Prostate gland (tissue), 2 donors: ENCODE results near the gene OGDH.

Experiments
- CTCF ChIP-seq, 4 experiments: fragments of 200-600 bp in 2 of 4; fragments of 450-650 bp in 2 of 4; sonication (generic) in 2 of 4; IDR thresholded peaks; 1 replicate in 3 of 4; 2 replicates in 1 of 4; pipeline ENCODE4 v1.5.1; 2016 to 2019; ENCODE audit warnings: antibody characterized with exemption in 4 of 4, mild to moderate bottlenecking in 2 of 4, moderate library complexity in 2 of 4
- POLR2A ChIP-seq: fragments of 450-650 bp; IDR thresholded peaks from one replicate; pipeline ENCODE4 v1.6.1; 2016; ENCODE audit warnings: antibody characterized with exemption, mild to moderate bottlenecking

- TF ChIP-seq CTCF (IDR thresholded peaks at IDR 0.05) (no peak), POLR2A (no peak)
These were observed 75.2 kb downstream of the OGDH start for GRCh38 chr7:44681645-44682044.
